B cell (primary cell): ENCODE results near the gene FBXO41. TPM values are rescaled to one million over a fixed set of nuclear protein-coding genes. Genes with fewer than 3 reads are reported as not detected.
A peak's percentile ranks its signal among the peaks of the same experiment; 100 is the strongest.

Source experiments
- ATAC-seq: fragments of 200-7000 bp; cut with Tn5 transposase; one replicate; pipeline ENCODE4 v1.10.0; 2021; ENCODE audit warnings: low read depth, mild to moderate bottlenecking, moderate number of reproducible peaks, moderate library complexity
- CTCF ChIA-PET: fragments of 350-600 bp; sonication (Branson Sonifier 250); formaldehyde crosslinking; loops from one replicate; lab custom pipeline; 2021; ENCODE audit warnings: antibody characterized with exemption, inconsistent platforms; lab: Charles Lee
- POLR2A ChIA-PET: fragments of 350-600 bp; sonication (Branson Sonifier 250); formaldehyde crosslinking; loops from one replicate; lab custom pipeline; 2021; ENCODE audit warnings: antibody characterized with exemption; lab: Charles Lee
- DNase-seq: peaks from one replicate; pipeline ENCODE4 v3.0.0; 2013
- H2AFZ ChIP-seq: 2 replicates; pipeline ENCODE4 v1.6.1; 2012; ENCODE audit warnings: mild to moderate bottlenecking, low read depth, low read length; ENCODE audit not compliant: insufficient read depth, poor library complexity, severe bottlenecking
- H3K27ac ChIP-seq, 2 donors: 1 replicate in 1 of 2; 2 replicates in 1 of 2; pipeline ENCODE4 v1.5.1; 2012 to 2013; ENCODE audit warnings: low read length in 2 of 2, mild to moderate bottlenecking in 2 of 2, moderate library complexity in 1 of 2
- H3K27me3 ChIP-seq, 4 experiments: fragments of 200-600 bp in 1 of 4; sonication (generic) in 1 of 4; replicated peaks in 1 of 4; 1 replicate in 2 of 4; 2 replicates in 2 of 4; pipeline versions ENCODE4 v1.6.1 to v1.7.0; 2013 to 2016; ENCODE audit warnings: low read length in 3 of 4, mild to moderate bottlenecking in 2 of 4, mixed read lengths in 1 of 4, moderate library complexity in 1 of 4; ENCODE audit not compliant: insufficient read depth in 4 of 4, control insufficient read depth in 3 of 4; ENCODE audit errors: control extremely low read depth in 1 of 4
- H3K36me3 ChIP-seq, 2 experiments: replicated peaks in 1 of 2; 1 replicate in 1 of 2; 2 replicates in 1 of 2; pipeline versions ENCODE4 v1.6.1 to v1.7.1; 2013; ENCODE audit warnings: low read length in 1 of 2; ENCODE audit not compliant: insufficient read depth in 2 of 2, control insufficient read depth in 1 of 2; ENCODE audit errors: control extremely low read depth in 1 of 2, extremely low read depth in 1 of 2
- H3K4me1 ChIP-seq, 2 donors: fragments of 200-600 bp in 1 of 2; sonication (generic) in 1 of 2; 1 replicate in 1 of 2; 2 replicates in 1 of 2; pipeline versions ENCODE4 v1.5.1 to v1.6.1; 2013 to 2017; ENCODE audit warnings: low read length in 2 of 2; ENCODE audit not compliant: control insufficient read depth in 2 of 2, insufficient read depth in 2 of 2
- H3K4me2 ChIP-seq: replicated peaks from 2 replicates; pipeline ENCODE3; 2012; ENCODE audit warnings: mild to moderate bottlenecking, low read depth, low read length; ENCODE audit not compliant: poor library complexity, severe bottlenecking
- H3K4me3 ChIP-seq, 5 experiments: fragments of 200-600 bp in 1 of 5; sonication (generic) in 1 of 5; 1 replicate in 3 of 5; 2 replicates in 2 of 5; pipeline versions ENCODE4 v1.5.1 to v1.7.0; 2011 to 2016; ENCODE audit warnings: low read length in 4 of 5, mild to moderate bottlenecking in 4 of 5, low read depth in 2 of 5, control low read depth in 1 of 5, moderate library complexity in 1 of 5; ENCODE audit not compliant: insufficient read depth in 1 of 5; ENCODE audit errors: control extremely low read depth in 1 of 5, extremely low read depth in 1 of 5
- H3K79me2 ChIP-seq: fragments of 200-600 bp; sonication (generic); one replicate; pipeline ENCODE4 v1.6.0; 2016; ENCODE audit warnings: low read length; ENCODE audit not compliant: control insufficient read depth, insufficient read depth
- H3K9ac ChIP-seq: fragments of 200-600 bp; sonication (generic); 2 replicates; pipeline ENCODE4 v1.6.1; 2017; ENCODE audit warnings: mild to moderate bottlenecking, low read length, moderate library complexity
- H3K9me3 ChIP-seq, 3 donors: one replicate each; pipeline versions ENCODE4 v1.6.1 to v1.7.1; 2013; ENCODE audit warnings: low read length in 2 of 3; ENCODE audit not compliant: control insufficient read depth in 2 of 3, insufficient read depth in 1 of 3; ENCODE audit errors: control extremely low read depth in 1 of 3
- H4K20me1 ChIP-seq: 2 replicates; pipeline ENCODE4 v1.6.0; 2012; ENCODE audit warnings: mild to moderate bottlenecking, low read length; ENCODE audit not compliant: insufficient read depth, control insufficient read depth, poor library complexity, severe bottlenecking
- H3K27ac Mint-ChIP-seq: one replicate; pipeline ENCODE4 v1.8.0; 2021; ENCODE audit warnings: mixed read lengths
- H3K27me3 Mint-ChIP-seq: one replicate; pipeline ENCODE4 v1.8.0; 2021; ENCODE audit warnings: mixed read lengths
- H3K4me1 Mint-ChIP-seq: one replicate; pipeline ENCODE4 v1.8.0; 2021; ENCODE audit warnings: mixed read lengths
- H3K4me3 Mint-ChIP-seq: one replicate; pipeline ENCODE4 v1.8.0; 2021; ENCODE audit warnings: mixed read lengths
- H3K9me3 Mint-ChIP-seq: one replicate; pipeline ENCODE4 v1.8.0; 2022; ENCODE audit warnings: mixed read lengths; ENCODE audit not compliant: insufficient read depth
- EZH2 ChIP-seq: IDR thresholded peaks from 2 replicates; pipeline ENCODE4 v1.6.1; 2012; ENCODE audit warnings: borderline replicate concordance, low read depth, mild to moderate bottlenecking, moderate library complexity, low read length; ENCODE audit not compliant: insufficient read depth, poor library complexity, severe bottlenecking
- WGBS: methylation state at CpG from one replicate; pipeline ENCODE4 v1.1.5; 2013; ENCODE audit warnings: missing lambda C conversion rate; ENCODE audit not compliant: insufficient coverage; 5-methylcytosine and 5-hydroxymethylcytosine counted together
- intact Hi-C: fragments of 100-400 bp; cut with micrococcal nuclease; formaldehyde crosslinking; loops from one replicate; pipeline ENCODE4 v1.10.0; 2022
- polyA plus RNA-seq: library from polyadenylated mRNA; depleted of rRNA; stranded (reverse); fragments of >200 nt; gene quantifications from 2 replicates; pipeline ENCODE4 v1.2.3, GENCODE V29; 2012
- total RNA-seq, 2 donors: library from RNA; stranded (reverse); fragments of 120-200 nt in 1 of 2; gene quantifications; 1 replicate in 1 of 2; 2 replicates in 1 of 2; pipeline versions ENCODE4 v1.2.3 to v1.2.4, GENCODE V29; 2013 to 2022
- TF ChIP-seq, protein P1 (sequence below): fragments of 200-600 bp; IDR thresholded peaks from one replicate; pipeline ENCODE4 v1.8.0; 2022; ENCODE audit warnings: antibody characterized with exemption, mild to moderate bottlenecking

The FBXO41 gene
- total and polyA plus RNA-seq, 2 donors (not counting 1 experiment from before 2014, with no cell fraction given): 25.2 to 29.6 TPM

DNA sequence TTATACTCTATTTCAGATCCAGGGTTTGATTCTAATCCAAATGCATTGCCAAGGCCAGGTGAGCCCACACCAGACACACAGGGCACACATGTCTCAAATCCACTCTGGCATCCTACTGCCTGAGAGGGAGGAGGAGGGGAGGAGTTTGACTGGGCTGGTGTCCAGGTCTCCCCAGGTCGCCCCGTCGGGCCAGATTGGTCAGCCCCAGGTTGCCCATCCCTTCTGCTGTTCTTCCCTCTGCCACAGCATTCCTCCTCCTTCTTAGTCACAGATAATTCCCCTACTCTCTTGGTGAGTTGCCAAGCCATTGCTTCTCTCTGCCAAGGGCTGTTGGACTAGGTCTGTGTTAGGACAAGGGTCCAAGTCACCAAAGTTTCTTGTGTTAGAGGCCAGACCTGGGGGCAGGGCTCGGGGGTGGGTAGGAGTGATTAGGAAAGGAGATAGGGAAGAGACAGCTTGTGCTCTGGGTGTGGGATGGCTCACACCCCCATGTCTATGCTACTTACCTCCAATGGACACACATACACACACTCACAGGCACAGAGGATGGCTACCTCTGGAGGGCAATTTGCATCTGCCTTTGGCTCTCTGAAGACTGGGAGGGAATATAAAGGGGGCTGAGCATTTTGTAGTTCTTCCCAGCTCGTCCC, 11.6 kb upstream of the FBXO41 start:
- ChIA-PET POLR2A (no interaction called here), CTCF (no interaction called here)
- H3K4me2 ChIP-seq: no peak overlapping the region
- H3K4me3 Mint-ChIP-seq: no peak overlapping the region
- no peak for ATAC-seq
- H3K27me3 ChIP-seq: peaks cover 2 to 77% (median 63%) of the 10 kb centered on the region in 4 experiments
- H3K9me3 ChIP-seq: peaks cover 3 to 20% (median 7%) of the 10 kb centered on the region in 3 donors
- H3K27ac Mint-ChIP-seq: no peak overlapping the region
- WGBS: no CpG with 5 or more reads among the region's 5 CpGs
- DNase-seq: no peak
- peaks cover 27 to 35% of the 10 kb centered on the region in 2 donors for H3K4me1 ChIP-seq
- no peaks in the 10 kb centered on the region for H3K79me2 ChIP-seq
- peaks cover 59% of the 10 kb centered on the region for H3K27me3 Mint-ChIP-seq
- no peak overlapping the region for H3K9ac ChIP-seq
- no peaks in the 10 kb centered on the region for H3K36me3 ChIP-seq
- TF ChIP-seq EZH2: no peak
- TF ChIP-seq, protein P1, sequence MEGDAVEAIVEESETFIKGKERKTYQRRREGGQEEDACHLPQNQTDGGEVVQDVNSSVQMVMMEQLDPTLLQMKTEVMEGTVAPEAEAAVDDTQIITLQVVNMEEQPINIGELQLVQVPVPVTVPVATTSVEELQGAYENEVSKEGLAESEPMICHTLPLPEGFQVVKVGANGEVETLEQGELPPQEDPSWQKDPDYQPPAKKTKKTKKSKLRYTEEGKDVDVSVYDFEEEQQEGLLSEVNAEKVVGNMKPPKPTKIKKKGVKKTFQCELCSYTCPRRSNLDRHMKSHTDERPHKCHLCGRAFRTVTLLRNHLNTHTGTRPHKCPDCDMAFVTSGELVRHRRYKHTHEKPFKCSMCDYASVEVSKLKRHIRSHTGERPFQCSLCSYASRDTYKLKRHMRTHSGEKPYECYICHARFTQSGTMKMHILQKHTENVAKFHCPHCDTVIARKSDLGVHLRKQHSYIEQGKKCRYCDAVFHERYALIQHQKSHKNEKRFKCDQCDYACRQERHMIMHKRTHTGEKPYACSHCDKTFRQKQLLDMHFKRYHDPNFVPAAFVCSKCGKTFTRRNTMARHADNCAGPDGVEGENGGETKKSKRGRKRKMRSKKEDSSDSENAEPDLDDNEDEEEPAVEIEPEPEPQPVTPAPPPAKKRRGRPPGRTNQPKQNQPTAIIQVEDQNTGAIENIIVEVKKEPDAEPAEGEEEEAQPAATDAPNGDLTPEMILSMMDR: no peak
- H2AFZ ChIP-seq: no peak overlapping the region
- H3K27ac ChIP-seq: no peak overlapping the region
- peaks cover 17% of the 10 kb centered on the region for H3K4me1 Mint-ChIP-seq
- no peaks in the 10 kb centered on the region for H3K9me3 Mint-ChIP-seq
- no peaks in the 10 kb centered on the region for H4K20me1 ChIP-seq
- intact Hi-C loops: no loop called here
- H3K4me3 ChIP-seq: no peak overlapping the region

DNA sequence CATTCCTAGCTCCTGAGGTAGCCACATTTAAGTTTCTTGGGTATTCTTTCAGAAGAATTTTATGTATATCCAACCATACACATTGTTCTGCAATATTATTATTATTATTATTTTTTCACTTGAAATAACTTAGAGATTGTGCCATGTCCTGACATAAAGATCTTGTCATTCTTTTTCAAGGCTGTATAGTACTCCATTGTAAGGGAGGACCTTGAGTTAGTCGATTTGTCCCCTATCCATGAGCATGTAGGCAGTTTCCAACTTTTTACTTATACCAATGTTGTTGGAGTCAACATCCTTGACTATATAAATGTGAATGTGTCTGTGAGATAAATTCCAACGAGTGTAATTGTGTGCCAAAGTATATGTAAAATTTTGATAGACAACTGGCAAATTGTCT, 10.0 kb upstream of the FBXO41 start:
- Histone ChIP-seq H4K20me1 (no peaks in the 10 kb centered on the region), H3K4me3 (no peak overlapping the region), H3K79me2 (no peaks in the 10 kb centered on the region), H3K36me3 (no peaks in the 10 kb centered on the region), H3K9ac (no peak overlapping the region), H3K27ac (no peak overlapping the region), H2AFZ (no peak overlapping the region), H3K4me2 (peak overlapping the region; percentile 87), H3K27me3 (peaks cover 2 to 72% (median 64%) of the 10 kb centered on the region in 4 experiments), H3K9me3 (peaks cover 3 to 21% (median 7%) of the 10 kb centered on the region in 3 donors), H3K4me1 (peaks cover 28 to 37% of the 10 kb centered on the region in 2 donors)
- TF ChIP-seq, protein P1: no peak
- no peak for TF ChIP-seq EZH2
- H3K4me1 Mint-ChIP-seq: peaks cover 22% of the 10 kb centered on the region
- H3K27ac Mint-ChIP-seq: no peak overlapping the region
- CTCF ChIA-PET: no interaction called here
- peak overlapping the region; percentile 32 for H3K4me3 Mint-ChIP-seq
- no peak for DNase-seq
- ATAC-seq: no peak
- intact Hi-C loops: no loop called here
- POLR2A ChIA-PET: no interaction called here
- H3K27me3 Mint-ChIP-seq: peaks cover 58% of the 10 kb centered on the region
- no peaks in the 10 kb centered on the region for H3K9me3 Mint-ChIP-seq
- no CpG with 5 or more reads among the region's 2 CpGs for WGBS
